Mononuclear cell (primary cell): ENCODE measurements around the gene RAD21L1. TPM values are rescaled to one million over a fixed set of nuclear protein-coding genes. Genes with fewer than 3 reads are reported as not detected.

Experiments
- H3K27me3 ChIP-seq: 2 replicates; pipeline ENCODE4 v1.6.0; 2011; ENCODE audit warnings: low read length, control low read depth; ENCODE audit not compliant: insufficient read depth
- H3K4me1 ChIP-seq: 2 replicates; pipeline ENCODE4 v1.5.1; 2011; ENCODE audit warnings: mild to moderate bottlenecking, low read length, control low read depth; ENCODE audit not compliant: insufficient read depth
- H3K4me3 ChIP-seq: 2 replicates; pipeline ENCODE4 v1.5.1; 2011; ENCODE audit warnings: mild to moderate bottlenecking, low read length, moderate library complexity
- H3K9me3 ChIP-seq: 2 replicates; pipeline ENCODE4 v1.5.1; 2011; ENCODE audit warnings: low read depth, mild to moderate bottlenecking, control low read depth, low read length
- total RNA-seq: library from RNA; depleted of rRNA; stranded (reverse); fragments of >200 nt; gene quantifications from one replicate; pipeline ENCODE4 v1.2.3, GENCODE V29; 2012

RAD21L1 gene
- total RNA-seq, 1 donor, result 0.10 TPM

GRCh38 chr20:1298166-1298565, 72.3 kb downstream of the RAD21L1 start:
- Histone ChIP-seq H3K27me3 (no peaks in the 10 kb centered on the region), H3K4me3 (no peak overlapping the region), H3K4me1 (peaks cover 7% of the 10 kb centered on the region), H3K9me3 (no peaks in the 10 kb centered on the region)

- Histone ChIP-seq H3K9me3 (no peaks in the 10 kb centered on the region), H3K27me3 (no peaks in the 10 kb centered on the region), H3K4me1 (peaks cover 7% of the 10 kb centered on the region), H3K4me3 (no peak overlapping the region)
These were observed 73.2 kb downstream of the RAD21L1 start for GRCh38 chr20:1298888-1299511.

- H3K4me1 ChIP-seq, result peaks cover 7% of the 10 kb centered on the region
- no peaks in the 10 kb centered on the region for H3K27me3 ChIP-seq
- no peak overlapping the region for H3K4me3 ChIP-seq
- no peaks in the 10 kb centered on the region for H3K9me3 ChIP-seq
These were observed 73.7 kb downstream of the RAD21L1 start for GRCh38 chr20:1299522-1299921.

GRCh38 chr20:1300083-1300840, 74.4 kb downstream of the RAD21L1 start:
- Histone ChIP-seq H3K9me3 (no peaks in the 10 kb centered on the region), H3K27me3 (no peaks in the 10 kb centered on the region), H3K4me1 (peaks cover 7% of the 10 kb centered on the region), H3K4me3 (no peak overlapping the region)

- no peaks in the 10 kb centered on the region for H3K27me3 ChIP-seq
- H3K4me3 ChIP-seq, result no peak overlapping the region
- H3K9me3 ChIP-seq, result no peaks in the 10 kb centered on the region
- peaks cover 7% of the 10 kb centered on the region for H3K4me1 ChIP-seq
These were observed 75.2 kb downstream of the RAD21L1 start for GRCh38 chr20:1301031-1301529.

- H3K4me1 ChIP-seq, result peaks cover 7% of the 10 kb centered on the region
- no peak overlapping the region for H3K4me3 ChIP-seq
- H3K9me3 ChIP-seq, result no peaks in the 10 kb centered on the region
- no peaks in the 10 kb centered on the region for H3K27me3 ChIP-seq
These were observed 77.1 kb downstream of the RAD21L1 start for GRCh38 chr20:1302685-1303541.

GRCh38 chr20:1304710-1305515, 79.1 kb downstream of the RAD21L1 start:
- peaks cover 7% of the 10 kb centered on the region for H3K4me1 ChIP-seq
- H3K4me3 ChIP-seq, result no peak overlapping the region
- H3K9me3 ChIP-seq, result no peaks in the 10 kb centered on the region
- no peaks in the 10 kb centered on the region for H3K27me3 ChIP-seq

Other genes with a start within 250 kb of the RAD21L1 start
- gene RSPO4, start 223.7 kb upstream of the RAD21L1 start, total RNA-seq, result not detected
- 69.6 TPM for gene PSMF1, start 107.4 kb upstream of the RAD21L1 start, total RNA-seq
- not detected for gene TMEM74B, start 41.1 kb upstream of the RAD21L1 start, total RNA-seq
- gene C20orf202, start 22.6 kb upstream of the RAD21L1 start, total RNA-seq, result not detected
- 9.7 TPM for gene SNPH, start 40.2 kb downstream of the RAD21L1 start, total RNA-seq
- 0.42 TPM for gene SDCBP2, start 103.1 kb downstream of the RAD21L1 start, total RNA-seq
- 102 TPM for gene FKBP1A, start 167.0 kb downstream of the RAD21L1 start, total RNA-seq
- gene NSFL1C, start 240.8 kb downstream of the RAD21L1 start, total RNA-seq, result 28.1 TPM